H1 (cell line): ENCODE results near the gene BRCA1. TPM values are rescaled to one million over a fixed set of nuclear protein-coding genes. Genes with fewer than 3 reads are reported as not detected.

Experiments used
- CTCF ChIA-PET: fragments of 300-600 bp; sonication (Branson Sonifier 250); formaldehyde crosslinking; loops from one replicate; lab custom pipeline; 2021; ENCODE audit not compliant: partially characterized antibody; lab: Charles Lee
- POLR2A ChIA-PET: fragments of 300-600 bp; sonication (Branson Sonifier 250); formaldehyde crosslinking; loops from one replicate; lab custom pipeline; 2021; ENCODE audit warnings: inconsistent platforms; ENCODE audit not compliant: partially characterized antibody; lab: Charles Lee
- DNase-seq, 2 experiments: peaks; one replicate each; pipeline versions ENCODE4 v3.0.0 to v3.0.0-alpha.2; 2010 to 2022; ENCODE audit warnings: low spot score in 2 of 2, low read depth in 1 of 2, mixed read lengths in 1 of 2
- FAIRE-seq: peaks from 2 replicates; lab custom pipeline; 2011; peaks lifted over from hg19 to GRCh38; lab: Jason Lieb, UNC
- H2AFZ ChIP-seq: 2 replicates; pipeline ENCODE4 v1.8.1; 2012; ENCODE audit warnings: low read length, inconsistent platforms
- H2AK5ac ChIP-seq: 2 replicates; pipeline ENCODE4 v1.6.1; 2013; ENCODE audit warnings: low read depth, low read length
- H2BK120ac ChIP-seq: replicated peaks from 2 replicates; pipeline ENCODE3; 2013; ENCODE audit warnings: low read depth, low read length, inconsistent platforms
- H2BK12ac ChIP-seq: 2 replicates; pipeline ENCODE4 v1.6.1; 2013; ENCODE audit warnings: low read depth, low read length
- H2BK15ac ChIP-seq: 2 replicates; pipeline ENCODE4 v1.6.1; 2013; ENCODE audit warnings: low read length
- H2BK20ac ChIP-seq: 2 replicates; pipeline ENCODE4 v1.6.1; 2013; ENCODE audit warnings: low read length
- H2BK5ac ChIP-seq: 2 replicates; pipeline ENCODE4 v1.6.1; 2013; ENCODE audit warnings: low read depth, low read length
- H3K14ac ChIP-seq: 2 replicates; pipeline ENCODE4 v1.6.1; 2013; ENCODE audit warnings: inconsistent platforms; ENCODE audit not compliant: insufficient read length
- H3K18ac ChIP-seq: 2 replicates; pipeline ENCODE4 v1.6.1; 2013; ENCODE audit warnings: low read length; ENCODE audit errors: extremely low read depth
- H3K23ac ChIP-seq: 2 replicates; pipeline ENCODE4 v1.6.1; 2013; ENCODE audit warnings: inconsistent platforms; ENCODE audit not compliant: insufficient read length
- H3K23me2 ChIP-seq: 2 replicates; pipeline ENCODE4 v1.6.1; 2013; ENCODE audit warnings: low read depth, low read length
- H3K27ac ChIP-seq: 2 replicates; pipeline ENCODE4 v1.6.1; 2011; ENCODE audit warnings: low read depth, low read length, inconsistent platforms
- H3K27me3 ChIP-seq, 4 experiments: replicated peaks in 1 of 4; 1 replicate in 1 of 4; 2 replicates in 3 of 4; pipeline versions ENCODE4 v1.6.1 to v1.8.1; 2011 to 2013; ENCODE audit warnings: low read length in 3 of 4, mild to moderate bottlenecking in 3 of 4, inconsistent platforms in 2 of 4, mixed read lengths in 2 of 4, moderate library complexity in 1 of 4; ENCODE audit not compliant: control insufficient read depth in 3 of 4, insufficient read depth in 3 of 4; ENCODE audit errors: extremely low read depth in 1 of 4
- H3K36me3 ChIP-seq, 4 experiments: 2 replicates each; pipeline versions ENCODE4 v1.6.1 to v1.8.1; 2011 to 2013; ENCODE audit warnings: mild to moderate bottlenecking in 4 of 4, low read length in 3 of 4, moderate library complexity in 2 of 4, control low read depth in 1 of 4, inconsistent platforms in 1 of 4; ENCODE audit not compliant: insufficient read depth in 4 of 4, control insufficient read depth in 2 of 4
- H3K4ac ChIP-seq: replicated peaks from 2 replicates; pipeline ENCODE3; 2013; ENCODE audit warnings: low read length, low read depth, mixed read lengths, inconsistent platforms; ENCODE audit not compliant: insufficient read length
- H3K4me1 ChIP-seq, 4 experiments: replicated peaks in 1 of 4; 1 replicate in 1 of 4; 2 replicates in 3 of 4; pipeline versions ENCODE4 v1.6.1 to v1.8.1; 2011 to 2013; ENCODE audit warnings: low read length in 3 of 4, inconsistent platforms in 2 of 4, mixed read lengths in 1 of 4; ENCODE audit not compliant: insufficient read depth in 4 of 4, control insufficient read depth in 3 of 4
- H3K4me2 ChIP-seq, 2 experiments: 2 replicates each; pipeline versions ENCODE4 v1.6.1 to v1.8.1; 2011 to 2013; ENCODE audit warnings: low read depth in 2 of 2, low read length in 2 of 2, control low read depth in 1 of 2, inconsistent platforms in 1 of 2, mild to moderate bottlenecking in 1 of 2; ENCODE audit not compliant: insufficient read depth in 1 of 2
- H3K4me3 ChIP-seq, 4 experiments: fragments of 200-600, 300-600 bp in 1 of 4; sonication (generic), shearing (Covaris generic), sonication (Bioruptor Twin) in 1 of 4; 2 replicates each; pipeline versions ENCODE4 v1.5.1 to v1.8.1; 2011 to 2016; ENCODE audit warnings: low read length in 4 of 4, low read depth in 3 of 4, control low read depth in 2 of 4, inconsistent platforms in 2 of 4, mild to moderate bottlenecking in 2 of 4, mixed read lengths in 1 of 4, moderate library complexity in 1 of 4; ENCODE audit not compliant: insufficient read depth in 2 of 4; ENCODE audit errors: extremely low read depth in 1 of 4
- H3K56ac ChIP-seq: replicated peaks from 2 replicates; pipeline ENCODE3; 2013; ENCODE audit warnings: low read depth, mild to moderate bottlenecking, mixed read lengths, low read length, inconsistent platforms; ENCODE audit not compliant: insufficient read length
- H3K79me1 ChIP-seq: 2 replicates; pipeline ENCODE4 v1.6.1; 2013; ENCODE audit warnings: low read depth, low read length, control low read depth
- H3K79me2 ChIP-seq, 2 experiments: 2 replicates each; pipeline versions ENCODE4 v1.6.1 to v1.8.1; 2012 to 2013; ENCODE audit warnings: low read length in 2 of 2, mild to moderate bottlenecking in 2 of 2, inconsistent platforms in 1 of 2; ENCODE audit not compliant: insufficient read depth in 2 of 2, control insufficient read depth in 1 of 2
- H3K9ac ChIP-seq, 4 experiments: replicated peaks in 1 of 4; 1 replicate in 1 of 4; 2 replicates in 3 of 4; pipeline versions ENCODE4 v1.6.1 to v1.8.1; 2011 to 2013; ENCODE audit warnings: low read depth in 3 of 4, low read length in 3 of 4, control low read depth in 2 of 4, mild to moderate bottlenecking in 2 of 4, moderate library complexity in 2 of 4, inconsistent platforms in 1 of 4; ENCODE audit errors: extremely low read depth in 1 of 4
- H3K9me3 ChIP-seq, 2 experiments: 2 replicates each; pipeline versions ENCODE4 v1.6.1 to v1.8.1; 2012 to 2013; ENCODE audit warnings: mild to moderate bottlenecking in 2 of 2, moderate library complexity in 2 of 2, control low read depth in 1 of 2, inconsistent platforms in 1 of 2, low read depth in 1 of 2, low read length in 1 of 2, mixed read lengths in 1 of 2; ENCODE audit not compliant: insufficient read depth in 2 of 2
- H4K20me1 ChIP-seq, 2 experiments: replicated peaks in 1 of 2; 2 replicates each; pipeline versions ENCODE3 to v1.8.1; 2011 to 2013; ENCODE audit warnings: inconsistent platforms in 2 of 2, low read length in 2 of 2, mild to moderate bottlenecking in 1 of 2; ENCODE audit not compliant: insufficient read depth in 2 of 2, control insufficient read depth in 1 of 2
- H4K5ac ChIP-seq: 2 replicates; pipeline ENCODE4 v1.6.1; 2013; ENCODE audit warnings: low read length, low read depth, mixed read lengths, inconsistent platforms; ENCODE audit not compliant: insufficient read length
- H4K8ac ChIP-seq: 2 replicates; pipeline ENCODE4 v1.8.0; 2013; ENCODE audit warnings: mild to moderate bottlenecking, moderate library complexity, low read length, inconsistent platforms; ENCODE audit not compliant: insufficient read depth; ENCODE audit errors: extremely low read depth
- H4K91ac ChIP-seq: replicated peaks from 2 replicates; pipeline ENCODE3; 2013; ENCODE audit warnings: low read length, mixed read lengths, inconsistent platforms; ENCODE audit not compliant: insufficient read length
- EP300 ChIP-seq, 2 experiments: IDR thresholded peaks; 1 replicate in 1 of 2; 2 replicates in 1 of 2; pipeline ENCODE4 v1.6.1; 2011 to 2012; ENCODE audit warnings: low read depth in 2 of 2, low read length in 2 of 2, mild to moderate bottlenecking in 2 of 2, borderline replicate concordance in 1 of 2, inconsistent platforms in 1 of 2, moderate library complexity in 1 of 2
- GABPA ChIP-seq: IDR thresholded peaks from 2 replicates; pipeline ENCODE4 v1.6.1; 2011; ENCODE audit warnings: mild to moderate bottlenecking, low read length, moderate library complexity, borderline replicate concordance; ENCODE audit not compliant: insufficient read depth
- JUN ChIP-seq: IDR thresholded peaks from 2 replicates; pipeline ENCODE4 v1.6.1; 2011; ENCODE audit warnings: low read depth, mild to moderate bottlenecking, improper control_type of control experiment, low read length
- KDM5A ChIP-seq: fragments of 200-600 bp; IDR thresholded peaks from 2 replicates; pipeline ENCODE4 v1.7.1; 2012; ENCODE audit warnings: mild to moderate bottlenecking, low read length, inconsistent platforms, mixed read lengths
- MAFK ChIP-seq: IDR thresholded peaks from 2 replicates; pipeline ENCODE4 v1.6.1; 2012; ENCODE audit warnings: low read depth, mild to moderate bottlenecking, improper control_type of control experiment, low read length
- POLR2A ChIP-seq, 2 experiments: IDR thresholded peaks; 1 replicate in 1 of 2; 2 replicates in 1 of 2; pipeline ENCODE4 v1.6.1; 2011; ENCODE audit warnings: low read depth in 2 of 2, low read length in 2 of 2, mild to moderate bottlenecking in 2 of 2; ENCODE audit errors: control extremely low read depth in 1 of 2
- SAP30 ChIP-seq: fragments of 300-600 bp; sonication (generic); IDR thresholded peaks from 2 replicates; pipeline ENCODE4 v1.7.1; 2012; ENCODE audit warnings: low read length, moderate library complexity, mild to moderate bottlenecking, inconsistent platforms; ENCODE audit not compliant: insufficient read depth, insufficient replicate concordance
- WGBS, 2 experiments: shearing (Covaris generic) in 1 of 2; methylation state at CpG; one replicate each; pipeline versions ENCODE4 v1.1.6 to v1.1.7; 2013 to 2015; ENCODE audit warnings: low lambda C conversion rate in 2 of 2, mixed read lengths in 2 of 2, inconsistent platforms in 1 of 2, low coverage in 1 of 2, missing lambda C conversion rate in 1 of 2; ENCODE audit not compliant: insufficient replicate concordance in 2 of 2, insufficient coverage in 1 of 2, insufficient read length in 1 of 2; ENCODE audit errors: extremely low coverage in 1 of 2, missing lambda C conversion rate in 1 of 2; 5-methylcytosine and 5-hydroxymethylcytosine counted together
- long read RNA-seq, 2 experiments: library from RNA in 1 of 2; library from capped mRNA in 1 of 2; stranded (forward); transcript quantifications; one replicate each; pipeline ENCODE4 v2.0.0, GENCODE V29; 2021; ENCODE audit warnings: inconsistent platforms in 1 of 2
- polyA minus RNA-seq, 3 experiments: library from RNA; depleted of rRNA, polyadenylated mRNA; stranded (reverse); fragments of >200 nt; gene quantifications; 1 replicate in 2 of 3; 2 replicates in 1 of 3; pipeline ENCODE4 v1.2.3, GENCODE V29; 2011
- polyA plus RNA-seq, 7 experiments: library from polyadenylated mRNA; depleted of rRNA in 3 of 7; stranded (reverse) in 5 of 7; unstranded in 2 of 7; fragments of >200 nt in 5 of 7; fragments of 200-250 nt in 2 of 7; gene quantifications; 1 replicate in 5 of 7; 2 replicates in 1 of 7; 4 replicates in 1 of 7; pipeline versions ENCODE4 v1.2.1 to v1.2.3, GENCODE V29; 2011 to 2013; ENCODE audit warnings: missing spikeins in 2 of 7, mixed read lengths in 2 of 7
- total RNA-seq: library from RNA; stranded (reverse); fragmentation: NEBNext Ultra II Directional; extraction: Animal tissue kit (Norgen Biotek cat#: 25700); gene quantifications from 2 replicates; pipeline ENCODE4 v1.2.1, GENCODE V29; 2021

BRCA1 gene
- total RNA-seq (39.2 and 40.3 TPM in 2 replicates), polyA plus RNA-seq (2011; rRNA removed) (30.7 and 34.5 TPM in 2 replicates), polyA minus RNA-seq (2011; rRNA and poly(A)+ RNA removed) (105 and 135 TPM in 2 replicates)
- 36.0 TPM for polyA plus RNA-seq (2011; cell fraction: cytosol; rRNA removed)
- polyA plus RNA-seq (2011; cell fraction: nucleus; rRNA removed), result 68.6 TPM
- 26.1 to 36.6 TPM (median 31.4 TPM) in 4 replicates for polyA plus RNA-seq (2012, experiment 1 of 2)
- polyA plus RNA-seq (2012, experiment 2 of 2), result 1.6 TPM
- 17.5 TPM for polyA plus RNA-seq (2013, experiment 1 of 2)
- polyA plus RNA-seq (2013, experiment 2 of 2), result 18.4 TPM
- 33.2 TPM for polyA minus RNA-seq (2011; cell fraction: cytosol; rRNA and poly(A)+ RNA removed)
- 58.3 TPM for polyA minus RNA-seq (2011; cell fraction: nucleus; rRNA and poly(A)+ RNA removed)
- long read RNA-seq, experiment 1, partial matches to known transcripts, result 5 of 11 reads
- long read RNA-seq, experiment 1, other reads (novel, unspliced or antisense), result 6 of 11 reads
- long read RNA-seq, experiment 2, partial matches to known transcripts, result 3 of 13 reads
- long read RNA-seq, experiment 2, other reads (novel, unspliced or antisense), result 10 of 13 reads

- H3K36me3 ChIP-seq, result peaks cover 0 to 10% (median 6%) of the 10 kb centered on the region in 4 experiments; a peak in 4 of 8 replicates
- H3K79me2 ChIP-seq, result peaks cover 0 to 27% of the 10 kb centered on the region in 2 experiments; a peak in 2 of 4 replicates
- no peak within 1 kb of the TSS for H2BK15ac ChIP-seq
- H3K9ac ChIP-seq, result peak within 1 kb of the TSS; percentile 69 to 96 (median 86)
- H3K56ac ChIP-seq, result no peak within 1 kb of the TSS
- peak within 1 kb of the TSS; percentile 32; the same call in 1 of the 2 replicates for H3K18ac ChIP-seq
- FAIRE-seq (peak; percentile 97), DNase-seq (peak; percentile 93 to 95)
- no peak within 1 kb of the TSS for H2BK120ac ChIP-seq
- no peaks in the 10 kb centered on the region for H4K20me1 ChIP-seq
- H4K5ac ChIP-seq, result no peak within 1 kb of the TSS
- H3K4me3 ChIP-seq, result peak within 1 kb of the TSS; percentile 81 to 99 (median 82)
- 6% methylated on average over 38 of the region's 38 CpGs; no CpG with 5 or more reads in 1 of the 2 experiments for WGBS, 2 experiments
- H2AFZ ChIP-seq, result peak within 1 kb of the TSS; percentile 78
- peaks cover 0 to 7% of the 10 kb centered on the region in 2 experiments; a peak in 1 of 4 replicates for H3K9me3 ChIP-seq
- peaks cover 0 to 4% (median 3%) of the 10 kb centered on the region in 4 experiments; a peak in 4 of 7 replicates for H3K4me1 ChIP-seq
- peak within 1 kb of the TSS; percentile 81 for H3K27ac ChIP-seq
- peak within 1 kb of the TSS; percentile 76 for H2BK5ac ChIP-seq
- H3K4ac ChIP-seq, result no peak within 1 kb of the TSS
- H2BK12ac ChIP-seq, result peak within 1 kb of the TSS; percentile 80; the same call in 1 of the 2 replicates
- H3K79me1 ChIP-seq, result no peaks in the 10 kb centered on the region; the same call in 1 of the 2 replicates
- H4K8ac ChIP-seq, result peak within 1 kb of the TSS; percentile 95
- ChIA-PET POLR2A (interaction anchor here (0.6 to 5.5 kb wide), 19 partner anchors 8 to 246 kb away, joined by 3 to 29 read pairs (median 4); partner anchors contain the start of genes NBR1 and RPL27), CTCF (interaction anchor here (0.6 to 1.2 kb wide), 5 partner anchors 10 to 106 kb away, joined by 3 to 4 read pairs (median 4); no protein-coding TSS in a partner anchor)
- no peak within 1 kb of the TSS for H3K23ac ChIP-seq
- H3K23me2 ChIP-seq, result peaks cover 6% of the 10 kb centered on the region
- no peaks in the 10 kb centered on the region for H3K27me3 ChIP-seq
- no peak within 1 kb of the TSS for H4K91ac ChIP-seq
- H2BK20ac ChIP-seq, result no peak within 1 kb of the TSS
- no peak within 1 kb of the TSS for H3K14ac ChIP-seq
- H2AK5ac ChIP-seq, result peak within 1 kb of the TSS; percentile 87
- H3K4me2 ChIP-seq, result peak within 1 kb of the TSS; percentile 85 to 94
- TF ChIP-seq POLR2A (IDR thresholded peaks at IDR 0.05; ENCODE audit: control extremely low read depth in 1 of 2, low read depth in 2 of 2, low read length in 2 of 2), result peak; percentile 60 to 76; a peak in 2 of 3 replicates
- TF ChIP-seq GABPA, result no peak
- no peak for TF ChIP-seq JUN
- no peak for TF ChIP-seq MAFK
- TF ChIP-seq SAP30, result peak; percentile 91
- TF ChIP-seq KDM5A, result peak; percentile 84
- no peak; a peak in 1 of 3 replicates for TF ChIP-seq EP300 (IDR thresholded peaks at IDR 0.05; ENCODE audit: borderline replicate concordance in 1 of 2, low read depth in 2 of 2, low read length in 2 of 2)
Observed at GRCh38 chr17:43125133-43125966, at the start of gene BRCA1. Gene BRCA1, minus strand, starts transcription at chr17:43125364. Its CDS starts 1,268 bp downstream, at chr17:43124096.
